Ovary (tissue), 3 donors: Measurements from ENCODE around the gene HPS1.

Experiments
- EP300 ChIP-seq: sonication (generic); formaldehyde crosslinking; IDR thresholded peaks from one replicate; pipeline ENCODE4 v1.6.1; 2017; ENCODE audit warnings: antibody characterized with exemption
- POLR2A ChIP-seq: fragments of 450-650 bp; IDR thresholded peaks from one replicate; pipeline ENCODE4 v1.6.1; 2017; ENCODE audit warnings: antibody characterized with exemption, mild to moderate bottlenecking, moderate library complexity
- TF ChIP-seq, protein P1 (sequence below), 3 donors: fragments of 450-650 bp in 2 of 3; fragments of 200-600 bp in 1 of 3; IDR thresholded peaks; one replicate each; pipeline versions ENCODE4 v1.5.1 to v1.8.0; 2016 to 2022; ENCODE audit warnings: antibody characterized with exemption in 3 of 3, mild to moderate bottlenecking in 1 of 3
- donor health status: DM: no; HTN: no; CAD: no.

DNA sequence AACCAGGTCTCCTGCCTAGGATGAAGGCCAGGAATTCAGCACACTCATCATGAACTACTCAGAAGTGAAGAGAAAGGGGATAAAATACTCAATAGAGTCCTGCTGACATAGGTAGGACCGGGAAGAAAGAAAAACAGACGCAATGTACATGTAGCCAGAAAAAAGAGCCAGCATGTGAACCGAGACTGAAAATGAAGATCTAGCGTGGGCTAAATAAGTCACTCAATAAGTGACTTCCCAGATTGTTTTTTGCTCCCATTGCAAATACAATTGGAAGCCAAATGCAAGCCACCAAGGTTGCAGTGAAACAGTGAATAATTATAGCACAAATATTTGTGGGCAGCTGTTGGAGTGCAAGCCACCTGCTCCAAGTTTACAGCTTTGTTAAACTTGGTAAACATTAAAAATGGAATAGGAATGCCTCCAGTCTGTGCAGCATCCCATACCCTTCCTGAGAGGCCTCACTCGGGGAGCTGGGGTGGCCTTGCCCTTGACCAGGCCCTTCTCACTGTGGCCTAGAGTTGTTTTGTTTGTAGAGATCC, 34.7 kb upstream of the HPS1 start:
- TF ChIP-seq, protein P1, sequence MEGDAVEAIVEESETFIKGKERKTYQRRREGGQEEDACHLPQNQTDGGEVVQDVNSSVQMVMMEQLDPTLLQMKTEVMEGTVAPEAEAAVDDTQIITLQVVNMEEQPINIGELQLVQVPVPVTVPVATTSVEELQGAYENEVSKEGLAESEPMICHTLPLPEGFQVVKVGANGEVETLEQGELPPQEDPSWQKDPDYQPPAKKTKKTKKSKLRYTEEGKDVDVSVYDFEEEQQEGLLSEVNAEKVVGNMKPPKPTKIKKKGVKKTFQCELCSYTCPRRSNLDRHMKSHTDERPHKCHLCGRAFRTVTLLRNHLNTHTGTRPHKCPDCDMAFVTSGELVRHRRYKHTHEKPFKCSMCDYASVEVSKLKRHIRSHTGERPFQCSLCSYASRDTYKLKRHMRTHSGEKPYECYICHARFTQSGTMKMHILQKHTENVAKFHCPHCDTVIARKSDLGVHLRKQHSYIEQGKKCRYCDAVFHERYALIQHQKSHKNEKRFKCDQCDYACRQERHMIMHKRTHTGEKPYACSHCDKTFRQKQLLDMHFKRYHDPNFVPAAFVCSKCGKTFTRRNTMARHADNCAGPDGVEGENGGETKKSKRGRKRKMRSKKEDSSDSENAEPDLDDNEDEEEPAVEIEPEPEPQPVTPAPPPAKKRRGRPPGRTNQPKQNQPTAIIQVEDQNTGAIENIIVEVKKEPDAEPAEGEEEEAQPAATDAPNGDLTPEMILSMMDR (IDR thresholded peaks at IDR 0.05) = no peak
- TF ChIP-seq POLR2A = no peak
- no peak for TF ChIP-seq EP300
